Mesangial cell (primary cell): ENCODE results near the gene CBS. TPM values are rescaled to one million over a fixed set of nuclear protein-coding genes. Genes with fewer than 3 reads are reported as not detected.

Experiments
- total RNA-seq: library from RNA; depleted of rRNA; stranded (reverse); fragments of >200 nt; gene quantifications from 2 replicates; pipeline ENCODE4 v1.2.3, GENCODE V29; 2015

Gene CBS
- total RNA-seq: 38.5 and 47.1 TPM in 2 replicates

DNA sequence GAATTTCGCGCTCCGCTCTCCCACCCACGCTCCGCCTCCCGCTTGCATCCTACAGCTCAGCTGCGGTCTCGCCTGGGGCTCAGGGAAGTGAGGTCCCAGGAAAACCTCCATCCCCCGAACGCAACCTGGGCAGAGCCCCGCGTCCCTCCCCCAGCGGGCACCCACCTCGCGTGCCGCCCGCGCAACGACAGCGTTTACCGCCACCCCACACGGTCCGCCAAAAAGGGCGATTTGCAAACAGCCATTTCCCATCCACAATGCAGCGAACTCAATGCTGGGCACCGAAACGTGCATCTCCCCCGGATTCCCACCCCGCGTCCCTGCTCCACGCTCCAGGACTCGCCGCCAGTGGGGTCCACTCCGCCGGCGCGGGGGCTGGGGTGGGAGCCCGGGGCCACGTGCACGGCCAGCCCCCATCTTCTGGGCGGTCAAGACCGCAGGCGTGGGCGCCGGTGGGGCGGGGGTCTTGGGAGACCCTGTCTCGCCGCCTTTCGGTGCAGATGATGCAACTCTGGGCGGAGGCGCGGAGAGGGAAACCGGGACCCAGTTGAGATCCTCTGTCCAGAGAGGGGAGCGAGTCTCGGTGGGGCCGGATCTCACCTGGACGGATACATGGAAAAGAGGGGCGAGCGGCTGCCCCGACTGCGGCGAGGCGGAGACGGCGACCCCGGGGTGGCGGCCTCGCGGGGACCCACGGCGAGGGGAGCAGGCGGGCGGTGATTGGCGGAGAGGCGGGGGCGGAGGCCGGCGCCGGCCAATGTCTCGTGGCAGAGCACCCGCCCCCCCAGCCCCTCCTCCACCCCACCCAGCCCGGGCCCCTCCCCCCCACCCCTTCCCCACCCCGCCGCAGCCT lies at the start of gene CBS:
Gene CBS (minus strand): TSS at position 666 of the 853 bp plus-strand sequence. CDS start 3,642 bp downstream, outside the sequence.

DNA sequence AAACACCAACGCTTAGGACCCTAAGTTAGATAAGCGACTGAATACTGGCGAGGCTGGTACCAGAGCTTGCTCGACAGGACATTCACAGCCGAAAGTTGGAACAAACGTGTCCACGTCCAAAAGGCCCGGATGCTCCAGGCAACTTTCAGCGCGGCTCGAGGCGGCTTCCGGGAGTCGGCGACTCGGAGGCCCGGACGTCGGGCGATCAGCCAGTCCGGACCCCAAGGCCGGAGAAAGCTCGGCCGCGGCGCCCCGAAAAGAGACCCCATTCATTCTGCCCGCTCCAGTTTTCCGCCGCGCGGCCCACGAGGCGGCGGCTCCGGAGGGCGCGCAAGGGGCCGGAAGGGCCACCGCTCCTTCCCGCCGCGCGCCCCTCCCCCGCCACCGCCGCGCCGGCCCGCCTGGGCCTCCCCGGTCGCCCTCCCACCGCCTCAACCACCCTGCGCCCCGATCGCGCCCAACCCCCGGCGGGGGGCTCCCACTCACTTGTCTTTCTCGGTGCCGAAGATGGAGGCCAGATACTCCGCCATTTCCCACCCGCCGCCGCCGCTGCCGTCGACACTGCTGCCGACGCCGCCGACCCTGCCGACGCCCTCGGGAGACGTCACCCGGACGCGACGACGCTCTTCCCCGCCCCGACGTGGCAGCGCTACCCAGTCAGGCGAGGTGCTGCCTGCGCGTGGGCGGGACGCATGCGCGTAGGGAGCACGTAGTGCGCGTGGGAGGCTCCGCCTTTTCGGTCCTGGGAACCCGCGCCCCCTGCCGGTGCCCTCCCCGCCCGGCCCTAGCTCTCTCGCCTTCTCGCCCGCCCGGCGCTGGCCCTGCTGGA lies 31.5 kb upstream of the CBS start, which contains the start of gene U2AF1:
Gene U2AF1 (minus strand): TSS at position 606 of the 829 bp plus-strand sequence. CDS start 76 bp downstream, at position 530.

Other genes starting within 250 kb of the CBS start
- 7.9 and 17.8 TPM in 2 replicates for gene WDR4, start 196.3 kb downstream of the CBS start, total RNA-seq
- 39.1 and 40.9 TPM in 2 replicates for gene NDUFV3, start 182.5 kb downstream of the CBS start, total RNA-seq
- gene ERVH48-1, start 150.2 kb downstream of the CBS start, total RNA-seq: not detected in 2 replicates
- 9.1 and 18.3 TPM in 2 replicates for gene PKNOX1, start 101.3 kb downstream of the CBS start, total RNA-seq
- gene U2AF1, start 31.7 kb upstream of the CBS start, total RNA-seq: 12.4 and 22.3 TPM in 2 replicates
- gene CRYAA, start 93.2 kb upstream of the CBS start, total RNA-seq: not detected in 2 replicates